H1 (cell line): ENCODE data around the gene LAMC1. TPM values are rescaled to one million over a fixed set of nuclear protein-coding genes. Genes with fewer than 3 reads are reported as not detected.

Experiments used
- ATF2 ChIP-seq: IDR thresholded peaks from 2 replicates; pipeline ENCODE4 v1.6.1; 2012; ENCODE audit warnings: low read length, inconsistent platforms
- BRCA1 ChIP-seq: IDR thresholded peaks from 2 replicates; pipeline ENCODE4 v1.6.1; 2012; ENCODE audit warnings: low read depth, low read length, improper control_type of control experiment
- CREB1 ChIP-seq: IDR thresholded peaks from 2 replicates; pipeline ENCODE4 v1.6.1; 2012; ENCODE audit warnings: inconsistent platforms
- EZH2 ChIP-seq: fragments of 200-600 bp; sonication (generic); IDR thresholded peaks from 2 replicates; pipeline ENCODE4 v1.7.1; 2012; ENCODE audit warnings: low read depth, mild to moderate bottlenecking, moderate library complexity, low read length, inconsistent platforms; ENCODE audit not compliant: severe bottlenecking
- JUN ChIP-seq: IDR thresholded peaks from 2 replicates; pipeline ENCODE4 v1.6.1; 2011; ENCODE audit warnings: low read depth, mild to moderate bottlenecking, improper control_type of control experiment, low read length
- SUZ12 ChIP-seq: fragments of 200-600 bp; sonication (generic); IDR thresholded peaks from 2 replicates; pipeline ENCODE4 v1.6.1; 2012; ENCODE audit warnings: mild to moderate bottlenecking, inconsistent platforms, low read length, moderate library complexity, mixed read lengths
- TAF1 ChIP-seq: IDR thresholded peaks from 2 replicates; pipeline ENCODE4 v1.6.1; 2011; ENCODE audit warnings: mild to moderate bottlenecking, low read depth, low read length
- polyA plus RNA-seq, 7 experiments: library from polyadenylated mRNA; depleted of rRNA in 3 of 7; stranded (reverse) in 5 of 7; unstranded in 2 of 7; fragments of >200 nt in 5 of 7; fragments of 200-250 nt in 2 of 7; gene quantifications; 1 replicate in 5 of 7; 2 replicates in 1 of 7; 4 replicates in 1 of 7; pipeline versions ENCODE4 v1.2.1 to v1.2.3, GENCODE V29; 2011 to 2013; ENCODE audit warnings: missing spikeins in 2 of 7, mixed read lengths in 2 of 7
- total RNA-seq: library from RNA; stranded (reverse); fragmentation: NEBNext Ultra II Directional; extraction: Animal tissue kit (Norgen Biotek cat#: 25700); gene quantifications from 2 replicates; pipeline ENCODE4 v1.2.1, GENCODE V29; 2021

Gene LAMC1
- total and polyA plus RNA-seq, 2 of the 8 experiments (the other 6 are each of a cell fraction or from before 2014, with no cell fraction given): 47.6 to 90.3 TPM

GRCh38 chr1:183044893-183045649 lies 21.9 kb downstream of the LAMC1 start (continued):
- TF ChIP-seq JUN (no peak), BRCA1 (no peak), SUZ12 (no peak), CREB1 (no peak), TAF1 (no peak), EZH2 (no peak), ATF2 (no peak)
